GM11168 (cell line): ENCODE data around the gene NDUFAF3.

ENCODE experiments used
- in situ Hi-C: fragments of 300-500 bp; cut with MboI; formaldehyde crosslinking; loops from one replicate; pipeline ENCODE4 v1.12.0; 2022; ENCODE audit warnings: low sequenced_read_pairs; ENCODE audit not compliant: unreplicated experiment

NDUFAF3 gene

GRCh38 chr3:49030321-49030720, 8.4 kb downstream of the NDUFAF3 start:
- in situ Hi-C loops = no loop called here

- in situ Hi-C loops = no loop called here
These were observed 10.9 kb downstream of the NDUFAF3 start for GRCh38 chr3:49032646-49033304.

GRCh38 chr3:49034650-49035049, 12.7 kb downstream of the NDUFAF3 start:
- in situ Hi-C loops = no loop called here

GRCh38 chr3:49035281-49035680, 13.4 kb downstream of the NDUFAF3 start:
- in situ Hi-C loops = no loop called here

GRCh38 chr3:49053543-49053942, 31.6 kb downstream of the NDUFAF3 start:
- in situ Hi-C loops = no loop called here

DNA sequence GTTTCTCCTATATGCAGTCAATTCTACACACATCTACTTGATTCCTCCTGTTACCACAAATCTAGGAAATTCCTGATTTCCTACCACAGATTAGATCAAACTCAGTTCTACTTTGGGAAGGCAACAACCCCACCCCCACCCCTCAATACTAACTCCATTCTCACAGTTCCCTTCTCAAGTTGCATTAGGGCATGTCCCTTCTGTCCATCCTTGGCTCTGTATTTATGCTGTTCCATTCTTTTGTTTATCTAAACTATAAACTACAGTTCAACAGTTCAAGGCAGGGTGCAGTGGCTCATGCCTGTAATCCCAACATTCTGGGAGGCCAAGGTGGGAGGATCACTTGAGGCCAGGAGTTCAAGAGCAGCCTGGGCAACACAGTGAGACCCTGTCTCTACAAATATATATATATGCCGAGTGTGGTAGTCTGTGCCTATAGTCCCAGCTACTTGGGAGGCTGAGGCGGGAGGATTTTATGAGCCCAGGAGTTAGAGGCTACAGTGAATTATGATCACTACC, 32.5 kb downstream of the NDUFAF3 start:
- in situ Hi-C loops = no loop called here

DNA sequence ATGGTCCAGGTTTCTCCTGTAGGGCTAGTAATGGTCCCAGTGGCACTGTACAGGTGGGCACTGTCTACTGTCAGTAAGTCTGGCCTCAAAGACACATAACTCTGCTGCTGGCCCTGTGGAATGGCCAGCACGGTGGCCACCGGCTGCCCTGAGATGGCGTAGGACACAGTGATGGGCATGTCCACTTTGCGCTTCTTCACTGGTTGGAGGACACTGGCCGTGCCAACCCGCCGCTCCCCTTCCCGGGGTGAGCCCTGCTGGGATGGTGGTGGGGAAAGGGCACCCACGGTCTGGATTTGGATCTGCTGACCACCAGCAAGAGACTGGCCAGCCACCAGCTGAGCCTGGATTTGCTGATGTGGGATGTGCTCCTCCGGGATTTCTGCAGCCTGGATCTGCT, 35.3 kb downstream of the NDUFAF3 start:
- in situ Hi-C loops = no loop called here

DNA sequence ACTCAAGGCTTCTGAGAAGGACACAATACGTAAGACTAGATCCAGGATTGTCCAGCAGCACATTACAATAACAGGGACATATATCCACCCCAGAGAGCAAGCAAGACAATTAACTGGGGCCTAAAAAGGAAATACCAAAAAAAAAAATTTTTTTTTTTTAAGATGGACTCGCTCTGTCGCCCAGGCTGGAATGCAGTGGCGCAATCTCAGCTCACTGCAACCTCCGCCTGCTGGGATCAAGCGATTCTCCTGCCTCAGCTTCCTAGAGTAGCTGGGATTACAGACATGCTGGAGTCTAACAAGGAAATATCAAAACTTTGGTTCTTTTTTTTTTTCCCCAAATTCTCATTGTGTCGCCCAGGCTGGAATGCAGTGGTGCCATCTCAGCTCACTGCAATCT, 36.1 kb downstream of the NDUFAF3 start:
- in situ Hi-C loops = no loop called here
